Urinary bladder (tissue), 4 donors: Measurements from ENCODE around the gene ABHD12B. TPM values are rescaled to one million over a fixed set of nuclear protein-coding genes. Genes with fewer than 3 reads are reported as not detected.
"Not testable (repeated sequence)": the region's sequence is repeated elsewhere in the genome, so short reads cannot be mapped to it uniquely, and the experiment has no call there.

Experiments
- DNase-seq: peaks from one replicate; pipeline ENCODE4 v3.0.0-alpha.2; 2015; ENCODE audit errors: extremely low spot score
- H3K27ac ChIP-seq: one replicate; pipeline ENCODE4 v1.5.1; 2013; ENCODE audit warnings: low read depth, mild to moderate bottlenecking, moderate library complexity
- H3K36me3 ChIP-seq: one replicate; pipeline ENCODE4 v1.6.1; 2013; ENCODE audit warnings: mild to moderate bottlenecking, moderate library complexity; ENCODE audit not compliant: insufficient read depth
- H3K4me1 ChIP-seq: one replicate; pipeline ENCODE4 v1.6.1; 2013; ENCODE audit warnings: mild to moderate bottlenecking, moderate library complexity; ENCODE audit not compliant: insufficient read depth
- H3K4me3 ChIP-seq: one replicate; pipeline ENCODE4 v1.5.1; 2013; ENCODE audit warnings: low read depth, low read length
- WGBS: extraction: QIAGEN DNeasy Blood & Tissue Kit; methylation state at CpG from one replicate; pipeline ENCODE4 v1.1.7; 2013; 5-methylcytosine and 5-hydroxymethylcytosine counted together
- polyA plus RNA-seq: library from polyadenylated mRNA; stranded (reverse); fragments of 200-250 nt; gene quantifications from one replicate; pipeline ENCODE4 v1.2.3, GENCODE V29; 2013
- total RNA-seq: library from RNA; depleted of rRNA; stranded (reverse); fragments of >200 nt; gene quantifications from one replicate; pipeline ENCODE4 v1.2.3, GENCODE V29; 2014
- donor health status: healthy with polysubstance abuse.
- donor health status: healthy.

ABHD12B gene
- total and polyA plus RNA-seq, 2 donors, result not detected

- DNase-seq, result no peak
- no peak overlapping the region for H3K4me3 ChIP-seq
- H3K27ac ChIP-seq, result no peak overlapping the region
- no peaks in the 10 kb centered on the region for H3K4me1 ChIP-seq
- no peaks in the 10 kb centered on the region for H3K36me3 ChIP-seq
- WGBS, result 70% methylated on average over 5 of the region's 5 CpGs
Measured at GRCh38 chr14:50892255-50892654, 20.4 kb downstream of the ABHD12B start.

- H3K4me1 ChIP-seq, H3K4me3 ChIP-seq, H3K27ac ChIP-seq, H3K36me3 ChIP-seq, DNase-seq: not testable (repeated sequence)
- 83% methylated on average over 5 of the region's 7 CpGs for WGBS
Measured at GRCh38 chr14:50896421-50896820, 24.6 kb downstream of the ABHD12B start.

DNA sequence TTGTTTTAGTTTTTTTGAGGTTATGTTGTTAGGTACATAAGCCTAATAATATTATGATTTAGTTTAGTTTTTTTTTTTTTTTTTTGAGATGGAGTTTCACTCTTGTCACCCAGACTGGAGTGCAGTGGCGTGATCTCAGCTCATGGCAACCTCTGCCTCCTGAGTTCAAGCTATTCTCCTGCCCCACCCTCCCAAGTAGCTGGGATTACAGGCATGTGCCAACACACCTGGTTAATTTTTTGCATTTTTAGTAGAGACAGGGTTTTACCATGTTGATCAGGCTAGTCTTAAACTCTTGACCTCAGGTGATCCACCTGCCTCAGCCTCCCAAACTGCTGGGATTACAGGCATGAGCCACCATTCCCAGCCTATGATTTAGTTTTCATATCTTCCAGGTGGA, 25.2 kb downstream of the ABHD12B start:
- not testable (repeated sequence) for H3K27ac ChIP-seq, H3K4me1 ChIP-seq, H3K4me3 ChIP-seq, DNase-seq, H3K36me3 ChIP-seq
- 100% methylated on average over 1 of the region's 1 CpG for WGBS

- WGBS, result 90% methylated on average over 6 of the region's 6 CpGs
Measured at GRCh38 chr14:50897658-50898175, 25.9 kb downstream of the ABHD12B start.

GRCh38 chr14:50901361-50901760, 29.5 kb downstream of the ABHD12B start:
- no peaks in the 10 kb centered on the region for H3K4me1 ChIP-seq
- H3K36me3 ChIP-seq, result peaks cover 2% of the 10 kb centered on the region
- DNase-seq, result no peak
- no peak overlapping the region for H3K4me3 ChIP-seq
- WGBS, result 81% methylated on average over 3 of the region's 3 CpGs
- no peak overlapping the region for H3K27ac ChIP-seq

More at GRCh38 chr14:50897658-50898175, 25.9 kb downstream of the ABHD12B start:
- no peak for DNase-seq
- Histone ChIP-seq H3K27ac (no peak overlapping the region), H3K4me1 (no peaks in the 10 kb centered on the region), H3K36me3 (no peaks in the 10 kb centered on the region), H3K4me3 (no peak overlapping the region)

- Histone ChIP-seq H3K4me1 (no peaks in the 10 kb centered on the region), H3K4me3 (no peak overlapping the region), H3K36me3 (peaks cover 2% of the 10 kb centered on the region), H3K27ac (no peak overlapping the region)
- DNase-seq, result no peak
Measured at GRCh38 chr14:50904719-50905118, 32.9 kb downstream of the ABHD12B start.

- H3K27ac ChIP-seq, result no peak overlapping the region
- no peaks in the 10 kb centered on the region for H3K4me1 ChIP-seq
- WGBS, result 66% methylated on average over 5 of the region's 5 CpGs
- peaks cover 2% of the 10 kb centered on the region for H3K36me3 ChIP-seq
- no peak overlapping the region for H3K4me3 ChIP-seq
- no peak for DNase-seq
Measured at GRCh38 chr14:50906326-50907065, 34.6 kb downstream of the ABHD12B start.

DNA sequence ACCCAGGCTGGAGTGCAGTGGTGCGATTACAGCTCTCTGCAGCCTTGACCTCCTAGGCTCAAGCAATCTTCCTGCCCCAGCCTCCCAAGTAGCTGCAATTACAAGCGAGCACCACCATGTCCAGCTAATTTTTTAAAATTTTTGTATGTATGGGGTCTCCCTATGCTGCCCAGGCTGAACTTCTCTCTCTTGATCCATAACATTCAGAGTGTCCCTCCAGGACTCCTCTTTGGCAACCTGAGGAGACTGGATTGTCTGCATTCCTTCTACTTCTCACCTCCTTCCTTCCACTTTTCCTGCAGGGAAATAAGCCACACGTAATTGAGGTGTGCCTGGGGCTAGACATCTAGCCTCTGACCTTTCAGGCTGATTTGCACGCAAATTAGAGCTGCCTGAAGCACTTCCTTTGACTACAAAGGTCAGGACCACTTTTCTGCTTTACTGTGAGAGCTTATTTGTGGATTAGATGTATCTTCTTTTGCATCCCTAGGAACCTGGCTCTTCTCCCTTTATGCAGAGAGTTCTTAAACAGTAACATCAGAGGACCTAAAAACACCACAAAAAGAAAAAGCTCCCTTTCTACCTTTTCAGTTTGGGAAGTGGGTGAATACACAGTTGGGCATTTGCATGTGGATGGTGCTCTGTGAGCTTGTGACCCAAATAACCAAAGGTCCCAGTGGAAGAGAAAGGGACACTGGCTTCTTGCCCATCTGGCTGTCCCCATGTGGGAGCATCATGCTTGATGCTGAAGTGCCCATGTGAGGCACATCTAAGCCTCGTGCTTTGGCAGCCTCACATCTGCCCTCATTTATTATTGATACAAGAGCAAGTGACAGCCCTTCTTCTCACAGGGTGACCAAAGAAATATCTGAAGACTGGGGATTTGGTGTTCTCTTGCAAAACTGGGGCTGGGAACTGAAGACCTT, 38.9 kb downstream of the ABHD12B start:
- Histone ChIP-seq H3K4me1 (no peaks in the 10 kb centered on the region), H3K27ac (no peak overlapping the region), H3K36me3 (no peaks in the 10 kb centered on the region), H3K4me3 (no peak overlapping the region)
- DNase-seq, result no peak
- 73% methylated on average over 5 of the region's 5 CpGs for WGBS

DNA sequence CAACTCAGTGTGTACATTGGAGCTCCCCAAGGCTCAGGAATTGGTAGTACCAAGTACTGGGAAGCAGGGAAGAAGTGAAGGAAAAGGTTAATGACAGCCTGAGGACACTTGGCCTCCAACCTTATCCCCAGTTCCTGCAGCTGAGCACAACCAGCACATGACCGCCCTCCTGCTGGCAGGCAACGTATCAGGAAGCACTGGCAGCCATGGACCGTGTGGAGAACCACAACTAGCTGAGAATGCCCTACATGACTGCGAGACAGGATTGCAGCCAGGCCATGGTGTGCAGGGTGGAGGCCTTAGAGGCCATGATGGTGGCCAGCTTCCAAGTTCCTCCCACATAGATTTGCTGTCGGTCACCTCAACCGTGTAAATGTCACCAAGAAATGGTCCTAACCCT, 45.6 kb downstream of the ABHD12B start:
- DNase-seq, result no peak
- WGBS, result 91% methylated on average over 6 of the region's 6 CpGs
- Histone ChIP-seq H3K4me1 (no peaks in the 10 kb centered on the region), H3K36me3 (peaks cover 3% of the 10 kb centered on the region), H3K27ac (no peak overlapping the region), H3K4me3 (no peak overlapping the region)

- not testable (repeated sequence) for H3K4me1 ChIP-seq, H3K4me3 ChIP-seq, H3K27ac ChIP-seq, H3K36me3 ChIP-seq, DNase-seq
- 84% methylated on average over 5 of the region's 5 CpGs for WGBS
Measured at GRCh38 chr14:50919524-50919923, 47.7 kb downstream of the ABHD12B start.

DNA sequence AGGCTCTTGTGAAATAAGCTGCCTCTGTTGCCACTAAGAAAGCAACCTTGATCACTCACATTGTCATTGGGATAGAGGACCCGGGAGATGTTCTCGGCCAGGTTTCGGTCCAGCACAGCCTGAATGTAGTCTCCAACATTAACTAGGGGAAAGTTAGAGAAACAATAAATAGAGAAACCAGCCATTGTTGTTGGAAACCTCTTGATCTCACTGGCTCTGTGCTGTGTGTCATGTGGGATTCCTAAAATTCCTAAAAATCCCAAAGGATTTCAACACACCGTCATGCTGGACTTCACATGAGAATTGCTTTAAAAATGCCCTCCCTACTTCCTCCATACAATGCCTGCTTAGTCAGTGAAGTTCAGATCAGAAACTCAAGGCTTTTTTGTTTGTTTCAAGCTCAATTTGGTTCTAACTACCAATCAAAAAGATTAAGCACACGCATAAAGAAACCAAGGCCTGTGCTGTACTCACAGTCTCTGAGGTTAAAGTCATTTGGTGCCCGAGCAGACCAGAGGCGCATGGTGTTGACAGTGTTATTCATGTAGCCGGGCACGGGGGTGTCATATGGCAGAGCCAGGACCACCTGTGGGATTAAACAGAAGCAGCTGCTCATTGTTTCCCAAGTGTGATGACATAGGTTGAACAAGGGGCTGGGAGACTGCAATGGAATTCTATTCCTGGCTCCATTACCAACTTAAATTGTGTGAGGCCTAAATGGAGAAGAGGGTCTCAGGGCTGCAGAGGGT, 48.8 kb downstream of the ABHD12B start:
- H3K36me3 ChIP-seq, result peaks cover 4% of the 10 kb centered on the region
- no peaks in the 10 kb centered on the region for H3K4me1 ChIP-seq
- 72% methylated on average over 9 of the region's 9 CpGs for WGBS
- H3K4me3 ChIP-seq, result no peak overlapping the region
- H3K27ac ChIP-seq, result no peak overlapping the region
- no peak for DNase-seq

- H3K36me3 ChIP-seq, result peaks cover 2% of the 10 kb centered on the region
- DNase-seq, result no peak
- 91% methylated on average over 2 of the region's 2 CpGs for WGBS
- H3K4me3 ChIP-seq, result no peak overlapping the region
- H3K4me1 ChIP-seq, result no peaks in the 10 kb centered on the region
- H3K27ac ChIP-seq, result no peak overlapping the region
Measured at GRCh38 chr14:50922803-50923202, 51.0 kb downstream of the ABHD12B start.

- H3K4me3 ChIP-seq, result no peak overlapping the region
- H3K36me3 ChIP-seq, result peaks cover 4% of the 10 kb centered on the region
- no peaks in the 10 kb centered on the region for H3K4me1 ChIP-seq
- H3K27ac ChIP-seq, result no peak overlapping the region
- 41% methylated on average over 6 of the region's 6 CpGs for whole genome bisulfite sequencing
- no peak for DNase-seq
Measured at GRCh38 chr14:50924236-50924635, 52.4 kb downstream of the ABHD12B start.
